Measurements from ENCODE around the gene NUP58. TPM values are rescaled to one million over a fixed set of nuclear protein-coding genes. Genes with fewer than 3 reads are reported as not detected.
"Not testable (repeated sequence)": the region's sequence is repeated elsewhere in the genome, so short reads cannot be mapped to it uniquely, and the experiment has no call there.

The NUP58 gene
- total RNA-seq, 1 donor from 2014 or later = 40.7 TPM

GRCh38 chr13:25306671-25307464 is 5.4 kb downstream of the NUP58 start:
- no peak for DNase-seq (ENCODE audit: low read depth in 2 of 2)

DNA sequence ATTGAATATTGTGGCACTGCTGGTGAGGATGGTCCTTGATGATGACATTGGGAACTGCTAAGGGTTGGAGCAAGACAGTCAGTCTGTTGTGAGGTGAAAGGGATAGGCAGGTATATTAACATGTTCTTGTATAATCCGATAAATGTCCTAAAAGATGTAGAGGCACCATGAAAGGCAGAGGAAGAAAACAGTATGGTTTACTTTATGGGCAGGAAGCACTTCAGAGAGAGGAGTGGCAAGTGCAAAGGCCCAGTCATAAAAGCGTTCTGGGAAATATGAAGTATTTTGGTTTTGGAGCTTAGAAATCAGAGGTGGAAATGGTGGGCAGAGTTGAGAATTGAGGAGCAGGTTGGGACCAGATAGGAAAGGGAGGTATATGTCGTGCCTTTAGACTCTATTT is 9.5 kb downstream of the NUP58 start:
- DNase-seq (ENCODE audit: low read depth in 2 of 2) = no peak

- DNase-seq (ENCODE audit: low read depth in 2 of 2) = peak in 1 of 2 donors; percentile 57
Measured at GRCh38 chr13:25318946-25319345, 17.5 kb downstream of the NUP58 start.

DNA sequence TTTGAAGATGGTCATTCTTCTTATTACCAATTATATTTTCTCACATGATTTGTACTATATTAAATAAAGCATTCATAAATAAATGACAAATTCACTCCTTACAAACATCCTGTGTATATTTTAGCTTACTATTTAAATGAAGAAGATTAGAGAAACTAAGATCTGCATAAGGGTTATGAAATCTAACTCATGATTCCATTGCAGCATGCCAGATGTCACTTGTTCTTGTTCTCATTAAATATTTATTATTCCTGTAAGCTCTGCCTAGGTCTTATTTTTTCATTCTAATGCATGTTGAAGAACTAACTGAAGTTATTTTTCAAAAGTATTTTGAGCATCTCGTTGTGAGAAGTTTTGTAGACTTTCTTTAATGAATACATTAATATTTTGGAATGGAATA is 18.3 kb downstream of the NUP58 start:
- no peak for DNase-seq (ENCODE audit: low read depth in 2 of 2)

DNA sequence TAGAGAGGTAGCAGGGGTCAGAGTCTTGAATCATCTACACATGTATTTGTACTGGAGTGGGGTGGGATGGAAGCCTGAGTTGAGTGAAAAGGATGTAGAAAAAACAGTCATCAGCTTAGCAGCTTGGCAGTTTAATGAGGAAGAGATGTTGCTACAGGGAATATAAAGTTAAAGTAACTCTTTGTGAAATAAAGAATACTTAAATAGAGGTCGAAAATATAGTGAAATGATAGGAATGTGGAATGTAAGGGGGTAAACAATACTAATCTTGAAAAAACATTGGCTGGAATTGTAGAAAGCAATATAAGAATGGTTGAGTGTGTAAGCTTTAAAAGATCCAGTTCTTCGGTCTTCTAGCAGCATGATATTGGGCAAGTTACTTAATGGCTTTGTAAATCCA is 22.7 kb downstream of the NUP58 start:
- no peak for DNase-seq (ENCODE audit: low read depth in 2 of 2)

DNA sequence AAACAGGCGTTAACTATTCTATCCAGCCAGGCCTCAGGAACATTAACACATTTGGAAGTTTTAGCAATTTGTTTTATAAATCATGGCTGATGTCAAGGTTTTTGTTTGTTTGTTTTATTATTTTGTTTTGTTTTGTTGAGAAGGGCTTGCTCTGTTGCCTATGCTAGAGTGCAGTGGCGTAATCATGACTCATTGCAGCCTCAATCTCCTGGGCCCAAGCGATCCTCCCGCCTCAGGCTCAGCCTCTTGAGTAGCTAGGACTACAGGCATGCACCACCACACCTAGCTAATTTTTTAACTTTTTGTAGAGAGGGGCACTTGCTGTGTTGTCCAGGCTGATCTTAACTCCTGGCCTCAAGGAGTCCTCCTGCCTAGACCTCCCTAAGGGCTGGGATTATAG is 28.3 kb downstream of the NUP58 start:
- DNase-seq (ENCODE audit: low read depth in 2 of 2) = no peak

DNA sequence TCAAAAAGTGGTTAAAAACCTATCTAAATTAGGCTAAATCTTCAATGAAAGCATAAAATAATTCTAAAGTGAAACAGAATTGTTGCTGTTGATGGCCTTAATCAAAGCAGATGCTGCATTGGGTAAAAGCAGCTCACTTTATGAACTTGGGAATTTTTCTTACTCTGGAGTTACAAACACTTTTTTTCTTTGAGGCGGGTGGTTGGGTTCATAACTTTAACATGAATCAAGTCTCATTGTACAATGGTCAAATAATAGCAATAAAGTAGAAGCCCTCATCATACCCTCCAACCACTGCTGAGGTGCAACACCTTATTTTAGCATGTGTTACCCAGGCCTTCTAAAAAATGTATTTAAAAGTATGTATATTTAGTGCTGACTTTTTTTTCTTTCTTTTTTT is 29.1 kb downstream of the NUP58 start:
- no peak for DNase-seq (ENCODE audit: low read depth in 2 of 2)

GRCh38 chr13:25335856-25336255 is 34.4 kb downstream of the NUP58 start:
- DNase-seq (ENCODE audit: low read depth in 2 of 2) = no peak

- DNase-seq (ENCODE audit: low read depth in 2 of 2) = no peak
Measured at GRCh38 chr13:25345576-25345975, 44.2 kb downstream of the NUP58 start.

- DNase-seq (ENCODE audit: low read depth in 2 of 2) = no peak
Measured at GRCh38 chr13:25347151-25347550, 45.7 kb downstream of the NUP58 start.

DNA sequence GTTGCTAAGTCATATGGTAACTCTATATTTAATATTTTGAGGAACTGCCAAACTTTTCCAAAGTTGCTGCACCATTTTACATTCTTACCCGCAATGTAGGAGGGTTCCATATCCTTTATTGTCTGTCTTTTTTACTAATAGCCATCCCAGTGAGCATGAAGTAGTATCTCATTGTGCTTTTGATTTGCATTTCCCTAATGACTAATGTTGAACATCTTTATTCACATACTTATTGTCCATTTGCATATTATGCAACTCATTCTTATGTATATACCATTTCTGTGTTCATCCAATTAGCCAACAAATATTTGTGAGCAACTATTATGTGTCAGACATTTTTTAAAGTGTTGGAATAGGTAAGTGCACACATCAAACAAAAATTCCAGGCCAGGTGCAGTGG is 50.0 kb downstream of the NUP58 start:
- no peak for DNase-seq (ENCODE audit: low read depth in 2 of 2)

GRCh38 chr13:25352230-25352629 is 50.8 kb downstream of the NUP58 start:
- no peak for DNase-seq (ENCODE audit: low read depth in 2 of 2)

DNA sequence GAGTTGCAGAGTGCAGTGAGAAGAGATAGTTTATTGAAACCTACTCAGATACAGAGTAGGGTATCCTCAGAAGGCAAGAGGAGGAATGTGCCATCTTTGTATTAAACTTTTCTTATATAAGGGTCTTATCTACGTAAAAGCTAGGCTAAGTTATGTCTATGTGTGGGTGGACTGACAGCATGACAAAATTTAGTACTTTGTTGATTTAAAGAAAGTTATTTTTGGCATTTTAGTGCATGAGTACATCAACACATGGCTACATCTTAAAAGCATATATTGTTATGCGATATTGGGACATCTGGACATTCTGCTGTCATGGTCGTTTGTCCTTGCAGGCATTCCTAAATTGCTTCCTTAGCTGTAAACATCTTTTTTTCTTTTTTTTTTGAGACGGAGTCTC is 51.4 kb downstream of the NUP58 start:
- no peak for DNase-seq (ENCODE audit: low read depth in 2 of 2)

DNA sequence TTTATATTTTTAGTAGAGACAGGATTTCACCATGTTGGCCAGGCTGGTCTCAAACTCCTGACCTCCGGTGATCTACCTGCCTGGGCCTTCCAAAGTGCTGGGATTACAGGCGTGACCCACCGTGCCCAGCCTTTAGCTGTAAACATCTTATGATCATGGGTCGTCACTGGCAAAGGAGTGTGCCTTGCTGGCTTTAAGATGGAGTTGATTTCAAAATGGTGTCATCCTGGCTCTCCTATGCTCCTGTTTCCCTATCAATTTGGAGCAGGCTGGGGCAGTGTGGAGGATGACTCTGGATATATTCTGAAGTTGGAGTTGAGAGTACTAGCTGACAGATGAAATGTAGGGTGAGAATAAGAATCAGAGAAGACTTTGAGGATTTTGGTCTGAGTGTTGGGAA is 51.9 kb downstream of the NUP58 start:
- DNase-seq (ENCODE audit: low read depth in 2 of 2) = no peak

GRCh38 chr13:25354377-25354776 is 53.0 kb downstream of the NUP58 start:
- no peak for DNase-seq (ENCODE audit: low read depth in 2 of 2)

DNA sequence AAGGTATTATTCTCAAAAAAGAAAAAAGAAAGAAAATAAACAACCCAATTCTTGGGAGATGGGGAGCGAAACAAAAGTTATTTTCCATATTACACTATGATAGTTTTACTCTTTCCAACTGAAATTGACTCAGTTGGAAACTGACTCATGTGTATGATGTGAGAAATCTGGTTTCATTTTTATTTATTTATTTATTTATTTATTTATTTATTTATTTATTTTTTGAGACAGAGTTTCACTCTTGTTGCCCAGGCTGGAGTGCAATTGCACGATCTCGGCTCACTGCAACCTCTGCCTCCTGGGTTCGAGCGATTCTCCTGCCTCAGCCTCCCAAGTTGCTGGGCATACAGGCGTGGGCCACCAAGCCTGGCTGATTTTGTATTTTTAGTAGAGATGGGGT is 59.0 kb downstream of the NUP58 start:
- not testable (repeated sequence) for DNase-seq (ENCODE audit: low read depth in 2 of 2)

DNA sequence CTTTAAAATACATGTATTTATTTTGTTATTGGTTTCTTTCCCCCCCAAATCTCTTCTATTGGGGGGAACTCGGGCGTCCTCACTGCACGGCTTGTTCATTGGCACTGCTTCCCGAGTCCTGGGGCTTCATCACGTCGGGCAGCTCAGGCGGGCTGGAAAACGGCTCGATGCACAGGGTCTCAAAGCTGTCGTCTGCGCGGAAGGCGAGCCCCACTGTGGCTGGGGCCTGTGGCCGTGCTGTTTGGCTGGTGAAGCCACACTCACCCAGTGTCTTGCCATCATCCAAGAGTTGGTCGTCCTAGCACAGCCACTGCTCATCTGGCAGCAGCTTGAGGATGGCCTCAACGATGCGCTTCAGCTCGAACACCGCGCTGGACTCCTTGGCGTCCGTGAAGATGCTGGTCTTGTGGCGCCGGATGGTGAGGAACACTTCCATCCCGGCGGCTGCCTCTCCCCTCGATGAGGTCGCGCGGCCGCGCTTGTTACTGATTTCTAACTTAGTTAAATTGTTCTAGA is 64.4 kb downstream of the NUP58 start:
- DNase-seq (ENCODE audit: low read depth in 2 of 2) = no peak

- DNase-seq (ENCODE audit: low read depth in 2 of 2) = no peak
Measured at GRCh38 chr13:25371158-25371874, 69.9 kb downstream of the NUP58 start.

GRCh38 chr13:25371875-25372283 is 70.5 kb downstream of the NUP58 start, which contains the start of gene ATP8A2:
ATP8A2 (plus strand) TSS chr13:25371974; CDS start chr13:25372213, 239 bp downstream.
- DNase-seq (ENCODE audit: low read depth in 2 of 2) = no peak

- no peak for DNase-seq (ENCODE audit: low read depth in 2 of 2)
Measured at GRCh38 chr13:25372284-25373081, 71.1 kb downstream of the NUP58 start.

DNA sequence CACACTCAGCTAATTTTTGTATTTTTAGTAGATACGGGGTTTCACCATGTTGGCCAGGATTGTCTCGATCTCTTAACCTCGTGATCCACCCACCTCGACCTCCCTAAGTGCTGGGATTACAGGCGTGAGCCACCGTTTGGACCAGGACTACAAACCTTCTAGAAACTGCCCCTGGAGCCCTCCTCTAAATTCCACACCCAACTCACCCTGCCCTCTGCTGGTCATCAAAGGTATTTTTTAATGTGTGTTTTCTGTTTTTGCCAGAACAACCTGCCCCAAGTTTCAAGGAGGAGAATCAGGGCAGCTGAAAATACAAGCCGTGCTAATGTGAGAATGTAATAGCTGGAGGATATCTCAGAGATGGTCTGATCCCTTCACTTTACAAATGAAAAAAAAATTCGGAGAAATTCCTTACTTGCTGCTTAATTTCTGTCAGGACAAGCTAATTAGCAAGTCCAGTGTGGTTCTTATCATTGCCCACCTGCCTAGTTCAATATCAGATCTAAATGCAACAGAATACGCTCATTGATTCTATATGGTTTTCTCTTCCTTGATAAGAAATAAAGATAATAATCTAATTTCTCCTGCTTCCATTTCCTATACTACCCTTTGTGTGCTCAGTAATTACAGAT is 74.4 kb downstream of the NUP58 start:
- DNase-seq (ENCODE audit: low read depth in 2 of 2) = peak; percentile 50 to 64
